Hepatic stellate cell (primary cell): ENCODE data around the gene PDZD4.

Experiments used
- DNase-seq: peaks from one replicate; pipeline ENCODE4 v3.0.0; 2011; ENCODE audit warnings: low spot score

PDZD4 gene

GRCh38 chrX:153812220-153812619 is 18.1 kb downstream of the PDZD4 start:
- DNase-seq: no peak

DNA sequence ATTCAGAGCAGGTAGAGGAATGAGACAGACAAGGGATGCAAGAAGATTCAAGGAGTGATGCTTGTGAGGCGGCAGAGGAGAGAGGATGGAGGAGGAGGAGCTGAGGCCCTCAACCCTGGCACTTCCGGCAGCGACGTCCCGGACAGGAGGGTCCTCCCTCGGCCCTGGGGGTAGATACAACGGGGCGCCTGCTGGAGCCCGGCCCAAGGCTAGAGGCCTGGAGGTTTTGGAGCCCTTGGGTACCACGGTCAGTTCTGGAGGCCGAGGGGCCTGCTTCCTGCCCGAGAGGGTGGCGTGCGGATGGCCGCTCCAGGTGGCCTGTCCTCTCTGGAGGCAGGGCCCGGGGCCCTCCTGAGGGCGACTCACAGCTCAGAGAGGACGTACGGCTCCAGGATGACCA is 22.4 kb downstream of the PDZD4 start:
- DNase-seq: no peak

GRCh38 chrX:153806999-153807575 is 23.3 kb downstream of the PDZD4 start:
- DNase-seq: no peak

DNA sequence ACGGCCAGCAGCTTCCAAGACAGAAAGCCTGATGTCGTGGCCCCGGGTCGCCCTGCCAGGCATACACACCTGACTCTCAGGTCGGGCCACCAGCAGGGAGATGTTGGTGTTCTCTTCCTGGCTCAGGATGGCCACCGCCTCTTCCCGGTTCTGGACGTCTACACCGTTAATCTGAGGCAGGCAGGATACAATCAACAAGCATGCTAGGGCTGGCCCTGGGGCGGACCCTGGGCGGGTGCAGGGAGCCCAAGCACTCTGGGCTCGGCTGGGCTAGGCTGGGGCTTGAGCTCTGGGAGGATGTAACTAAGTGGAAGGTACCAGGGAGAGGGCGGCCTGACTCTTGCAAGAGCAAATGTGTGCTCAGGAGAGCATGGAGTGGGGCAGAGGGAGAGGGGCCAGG is 24.9 kb downstream of the PDZD4 start:
- DNase-seq: no peak

DNA sequence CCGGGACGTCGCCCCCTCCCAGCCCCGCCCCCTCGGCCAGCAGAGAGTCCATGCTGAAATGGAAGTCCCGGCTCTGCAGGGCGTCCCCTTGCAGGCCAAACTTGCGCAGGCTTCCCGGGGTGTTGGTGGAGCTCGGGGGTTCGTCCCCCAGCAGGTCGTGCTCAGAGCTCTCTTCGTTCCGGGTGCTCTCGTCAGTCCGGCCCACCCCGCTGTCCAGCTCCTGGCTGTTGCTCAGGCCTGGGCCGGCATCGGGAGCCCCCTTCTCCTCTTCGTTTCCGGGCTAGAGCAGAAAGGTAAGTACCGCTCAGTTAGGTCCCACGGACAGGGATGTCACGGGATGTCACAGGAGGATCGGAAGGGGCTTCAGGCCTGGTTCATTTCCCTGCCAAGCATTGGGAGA is 25.7 kb downstream of the PDZD4 start:
- DNase-seq: no peak

DNA sequence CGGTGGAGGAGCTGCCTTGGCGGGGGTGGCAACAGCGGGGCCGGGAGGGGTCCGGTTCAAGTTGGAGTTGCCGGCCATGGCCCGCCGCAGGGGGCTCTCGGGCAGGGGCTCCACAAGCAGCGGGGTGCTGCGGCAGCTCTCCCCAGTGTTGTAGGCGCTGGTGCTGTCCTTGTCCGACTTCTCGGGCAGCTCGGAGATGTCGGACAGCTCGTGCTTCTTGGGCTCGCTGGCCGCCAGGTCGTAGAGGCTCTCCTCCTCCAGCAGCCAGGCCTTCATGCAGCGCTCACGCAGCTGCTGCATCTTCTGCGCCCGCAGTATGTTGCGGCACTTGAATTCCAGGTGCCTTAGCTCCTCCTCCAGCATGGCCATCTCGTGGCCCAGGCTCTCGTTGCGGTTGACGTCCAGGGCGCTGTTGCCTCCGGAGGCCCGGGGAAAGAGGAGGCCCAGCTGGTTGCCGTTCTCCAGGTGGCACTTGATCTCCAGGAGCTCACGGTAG is 26.2 kb downstream of the PDZD4 start:
- no peak for DNase-seq

- DNase-seq: no peak
Observed at GRCh38 chrX:153803211-153804099, 26.9 kb downstream of the PDZD4 start.

DNA sequence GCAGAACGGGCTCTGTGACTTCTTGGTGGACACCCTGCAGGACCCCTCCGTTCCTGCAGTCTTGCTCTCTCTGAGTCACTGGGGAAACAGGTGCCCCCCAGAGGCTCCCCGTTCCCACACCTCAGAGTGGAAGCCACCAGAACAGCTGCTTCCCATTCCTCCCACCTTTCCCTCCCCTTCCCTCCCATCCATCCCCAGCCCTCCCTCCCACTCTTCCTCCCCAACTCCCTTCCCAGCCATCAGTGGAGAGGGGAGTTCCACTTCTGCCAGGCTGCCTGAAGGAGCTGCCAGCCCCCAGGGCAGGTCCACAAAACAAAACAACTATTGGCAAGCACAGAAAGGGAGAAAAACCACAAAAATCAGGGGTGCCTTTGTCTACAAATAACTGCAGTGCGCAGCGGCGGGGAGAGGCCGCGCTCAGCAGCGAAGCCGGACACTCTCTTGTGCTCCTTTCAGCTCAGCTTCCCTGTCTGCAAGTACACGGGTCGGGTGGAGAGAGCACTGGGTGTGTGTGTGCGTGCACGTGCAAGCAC is 27.8 kb downstream of the PDZD4 start:
- DNase-seq: no peak

- no peak for DNase-seq
Observed at GRCh38 chrX:153801669-153802068, 28.7 kb downstream of the PDZD4 start.

DNA sequence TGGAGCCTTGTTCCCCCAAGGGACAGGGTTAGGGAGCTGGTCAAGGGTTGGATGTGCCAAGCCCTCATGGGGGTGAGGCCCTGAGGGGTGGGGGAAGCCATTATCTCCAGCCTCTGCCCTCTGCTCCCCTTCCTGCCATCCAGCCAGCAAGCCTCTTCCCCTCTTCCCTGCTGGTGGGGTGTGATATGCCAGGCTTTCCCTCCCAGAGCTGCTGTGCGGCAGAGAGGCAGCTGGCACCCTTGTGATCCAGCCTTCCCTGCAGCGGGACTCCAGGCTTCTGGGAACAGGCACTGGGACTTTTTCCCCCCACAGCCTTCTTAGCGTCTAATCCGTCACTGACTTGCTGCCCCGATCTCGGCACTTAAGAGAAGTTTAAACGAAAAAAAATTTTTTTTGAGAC is 29.6 kb downstream of the PDZD4 start:
- no peak for DNase-seq

- no peak for DNase-seq
Observed at GRCh38 chrX:153800177-153800722, 30.1 kb downstream of the PDZD4 start.

DNA sequence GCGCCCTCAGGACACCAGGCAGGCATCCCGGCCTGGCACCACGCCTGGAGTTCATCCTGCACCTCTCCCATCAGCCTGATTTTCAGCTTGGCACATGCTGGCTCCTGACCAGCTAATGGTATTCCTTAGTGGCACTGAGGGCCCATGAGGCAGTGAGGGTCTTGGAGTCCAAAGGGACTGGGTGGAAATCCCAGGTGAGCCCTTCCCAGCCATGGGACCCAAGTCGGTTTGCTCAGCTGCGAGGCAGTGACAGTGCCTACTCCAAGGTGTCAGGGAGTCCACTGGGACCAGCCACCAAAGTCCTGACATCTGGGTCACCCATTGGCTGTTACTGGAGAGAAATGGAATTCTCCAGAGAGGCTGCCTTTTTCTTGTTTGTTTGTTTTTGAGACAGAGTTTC is 31.0 kb downstream of the PDZD4 start:
- DNase-seq: no peak

GRCh38 chrX:153797415-153798015 is 32.8 kb downstream of the PDZD4 start:
- no peak for DNase-seq

- DNase-seq: peak; percentile 41
Observed at GRCh38 chrX:153794897-153795816, 35.2 kb downstream of the PDZD4 start.

DNA sequence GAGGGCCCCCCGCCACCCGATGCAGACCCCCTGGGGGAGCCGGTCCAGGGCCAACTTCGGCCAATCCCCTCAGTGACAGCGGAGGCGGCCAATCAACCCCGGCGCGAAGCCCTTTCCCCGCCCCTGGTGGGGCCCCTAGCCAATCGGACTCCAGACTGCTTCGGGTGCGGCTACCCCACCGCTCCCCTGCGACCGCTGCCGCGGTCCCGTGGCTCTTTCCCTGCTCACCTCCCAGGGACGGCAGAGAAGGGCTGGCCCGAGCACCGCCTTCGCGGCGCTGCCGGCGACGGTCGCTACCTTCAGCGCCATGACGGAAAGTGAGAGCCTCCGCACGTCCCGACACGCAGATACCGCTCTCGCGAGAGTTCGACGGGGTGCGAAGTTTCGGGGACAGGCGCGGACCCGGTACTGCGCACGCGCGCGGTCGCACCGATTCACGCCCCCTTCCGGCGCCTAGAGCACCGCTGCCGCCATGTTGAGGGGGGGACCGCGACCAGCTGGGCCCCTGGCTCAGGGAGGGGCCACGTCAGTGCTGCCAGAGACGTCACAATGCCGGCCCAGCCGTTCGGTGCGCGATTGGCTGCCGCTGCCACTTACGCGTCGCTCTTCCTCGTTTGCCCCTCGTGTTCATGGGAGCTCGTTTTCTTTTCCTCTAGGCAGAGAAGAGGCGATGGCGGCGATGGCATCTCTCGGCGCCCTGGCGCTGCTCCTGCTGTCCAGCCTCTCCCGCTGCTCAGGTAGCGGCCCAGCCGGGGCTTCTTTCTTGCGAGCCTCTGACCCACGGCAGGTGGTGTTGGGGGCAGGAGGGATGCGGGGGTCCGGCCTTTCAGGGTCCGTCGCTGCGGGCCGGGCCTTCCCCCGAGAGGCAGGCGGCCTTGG is 36.1 kb downstream of the PDZD4 start, which contains the start of the genes IDH3G and SSR4:
IDH3G (minus strand) TSS at position 358 of the 879 bp plus-strand sequence; CDS start at position 309, 49 bp downstream.
SSR4 (plus strand) TSS at position 651 of the 879 bp plus-strand sequence; CDS start at position 671, 20 bp downstream.
- peak; percentile 98 for DNase-seq

- DNase-seq: no peak
Observed at GRCh38 chrX:153793291-153793690, 37.1 kb downstream of the PDZD4 start.

GRCh38 chrX:153792368-153792767 is 38.0 kb downstream of the PDZD4 start:
- no peak for DNase-seq

- DNase-seq: no peak
Observed at GRCh38 chrX:153791104-153791852, 39.1 kb downstream of the PDZD4 start.

GRCh38 chrX:153789654-153790053 is 40.7 kb downstream of the PDZD4 start:
- no peak for DNase-seq
